AML-193 (cell line): ENCODE results near the gene PCDH15.

ENCODE experiments used
- DNase-seq, 2 experiments: peaks; one replicate each; lab custom pipeline; 2025; lab: John Stamatoyannopoulos, UW

The PCDH15 gene

DNA sequence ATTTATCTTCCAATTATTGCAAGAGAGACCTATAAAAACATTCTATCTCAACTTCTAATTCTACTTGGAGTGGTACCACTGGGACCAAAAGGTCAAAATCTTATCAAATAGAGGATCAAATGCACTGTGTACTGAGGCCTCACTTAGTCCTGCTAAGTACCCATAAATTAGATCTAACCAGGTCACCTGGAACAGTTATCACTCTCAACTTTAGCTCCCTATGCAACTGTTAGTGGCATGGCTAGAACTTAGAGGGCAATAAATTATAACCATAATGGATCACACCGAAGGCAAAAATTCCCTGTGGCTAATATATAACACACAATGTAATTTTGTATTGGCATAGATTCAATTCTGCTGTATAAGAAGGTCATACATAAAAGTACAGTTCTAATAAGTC is 428.9 kb downstream of the PCDH15 start:
- no peak for DNase-seq

DNA sequence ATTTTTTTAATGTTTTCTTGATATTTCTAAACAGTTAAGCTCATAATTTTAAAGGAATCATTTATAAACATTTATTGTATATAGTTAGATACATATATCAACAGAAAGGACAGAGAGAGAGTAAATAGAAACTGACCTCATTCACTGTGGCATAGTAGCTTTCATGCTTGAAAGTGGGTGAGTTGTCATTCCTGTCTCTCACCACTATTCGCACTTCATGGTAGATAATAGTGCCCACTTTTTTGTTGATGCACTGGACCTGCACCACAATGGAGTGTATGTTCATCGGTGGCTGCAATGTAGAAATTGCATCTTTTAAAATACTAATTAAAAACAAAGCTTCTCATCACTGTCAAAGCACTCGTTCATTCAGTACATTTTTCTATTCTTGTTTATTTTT is 432.0 kb downstream of the PCDH15 start:
- DNase-seq: no peak

DNA sequence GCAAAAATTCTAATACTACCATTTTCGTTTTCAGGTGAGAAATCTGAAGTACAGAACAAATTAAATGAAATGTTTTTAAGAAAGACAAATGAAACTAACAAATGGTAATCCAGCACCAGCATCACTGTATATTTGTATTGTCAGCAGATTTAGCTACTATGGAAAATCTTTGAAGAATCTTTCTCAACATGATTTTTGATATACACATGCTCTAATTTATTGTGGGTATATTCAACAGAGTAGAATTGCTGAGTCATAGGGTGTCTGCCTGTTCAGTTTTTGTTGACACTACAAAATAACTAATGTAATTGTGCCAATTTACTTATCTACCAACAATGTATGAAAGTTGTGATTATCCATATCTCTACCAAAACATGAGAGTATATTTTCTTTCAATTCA is 437.6 kb downstream of the PCDH15 start:
- no peak for DNase-seq

DNA sequence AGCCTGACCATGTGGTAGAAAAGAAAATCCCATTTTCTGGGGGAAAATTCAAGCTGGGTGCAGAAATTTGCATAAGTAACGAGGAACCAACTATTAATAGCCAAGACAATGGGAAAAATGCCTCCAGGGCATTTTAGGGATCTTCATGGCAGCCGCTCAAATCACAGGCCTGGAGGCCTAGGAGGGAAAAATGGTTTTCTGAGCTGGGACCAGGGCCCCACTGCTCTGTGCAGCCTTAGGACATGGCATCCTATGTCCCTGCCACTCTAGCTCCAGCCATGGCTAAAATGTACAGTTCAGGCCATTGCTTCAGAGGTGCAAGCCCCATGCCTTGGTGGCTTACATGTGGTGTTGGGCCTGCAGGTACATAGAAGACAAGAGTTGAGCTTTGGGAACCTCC is 459.0 kb downstream of the PCDH15 start:
- DNase-seq: no peak

DNA sequence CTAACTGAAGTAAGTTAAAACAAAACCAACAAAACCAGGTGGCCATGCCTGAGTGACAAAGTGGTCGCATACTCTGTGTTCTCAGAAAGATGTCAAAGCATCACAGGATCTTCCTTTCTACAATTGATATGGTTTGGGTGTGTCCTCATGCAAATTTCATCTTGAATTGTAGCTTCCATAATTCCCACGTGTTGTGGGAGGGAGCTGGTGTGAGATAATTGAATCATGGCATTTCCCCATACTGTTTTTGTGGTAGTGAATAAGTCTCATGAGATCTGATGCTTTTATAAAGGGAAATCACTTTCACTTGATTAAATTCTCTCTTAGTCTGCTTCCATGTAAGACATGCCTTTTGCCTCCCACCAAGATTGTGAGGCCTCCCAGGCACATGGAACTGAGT is 465.7 kb downstream of the PCDH15 start:
- DNase-seq: no peak

DNA sequence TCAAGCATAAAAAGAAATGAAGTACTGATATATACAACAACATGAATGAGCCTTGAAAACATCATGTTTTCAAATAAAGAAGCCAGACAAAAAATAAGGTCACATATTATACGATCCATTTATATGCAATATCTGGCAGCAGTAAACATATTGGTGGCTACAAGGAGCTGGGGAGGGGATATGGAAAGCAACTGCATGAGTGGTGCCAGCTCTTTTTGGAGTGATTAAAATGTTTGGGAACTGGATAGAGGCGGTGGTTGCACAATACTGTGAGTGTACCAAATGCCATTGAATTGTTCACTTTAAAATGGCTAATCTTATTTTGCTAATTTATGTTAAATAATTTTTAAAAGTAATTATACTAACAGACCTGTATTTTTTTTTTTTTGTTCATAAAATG is 481.7 kb downstream of the PCDH15 start:
- DNase-seq: no peak

DNA sequence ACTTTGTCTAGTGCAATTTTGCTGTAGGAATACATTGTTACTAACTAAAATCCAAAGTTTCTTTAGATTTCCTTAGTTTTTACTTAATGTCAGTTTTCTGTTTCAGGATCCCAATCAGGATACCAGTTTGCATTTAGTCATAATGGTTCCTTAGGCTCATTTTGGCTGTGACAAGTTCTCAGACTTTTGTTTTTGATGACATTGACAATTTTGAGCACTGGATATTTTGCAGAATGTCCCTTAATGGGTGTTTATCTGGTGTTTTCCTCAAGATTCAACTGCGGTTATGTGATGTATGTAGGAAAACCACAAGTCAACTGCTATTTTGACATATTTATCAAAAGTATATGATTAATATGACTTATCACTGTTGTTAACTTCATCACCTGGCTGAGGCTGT is 482.6 kb downstream of the PCDH15 start:
- DNase-seq: no peak

DNA sequence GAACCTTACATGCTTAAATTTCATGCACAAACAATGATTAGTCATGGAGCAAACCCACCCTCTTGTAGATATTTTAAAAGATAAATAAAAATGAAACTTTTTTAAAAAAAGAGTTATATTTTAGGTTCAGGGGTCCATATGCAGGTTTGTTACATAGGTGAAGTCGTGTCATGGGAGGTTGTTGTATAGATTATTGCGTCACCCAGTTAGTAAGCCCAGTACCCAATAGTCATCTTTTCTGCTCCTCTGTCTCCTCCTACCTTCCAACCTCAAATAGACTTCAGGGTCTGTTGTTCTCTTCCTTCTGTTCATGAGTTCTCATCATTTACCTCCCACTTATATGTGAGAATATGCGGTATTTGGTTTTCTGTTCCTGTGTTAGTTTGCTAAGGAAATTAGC is 486.6 kb downstream of the PCDH15 start:
- no peak for DNase-seq

DNA sequence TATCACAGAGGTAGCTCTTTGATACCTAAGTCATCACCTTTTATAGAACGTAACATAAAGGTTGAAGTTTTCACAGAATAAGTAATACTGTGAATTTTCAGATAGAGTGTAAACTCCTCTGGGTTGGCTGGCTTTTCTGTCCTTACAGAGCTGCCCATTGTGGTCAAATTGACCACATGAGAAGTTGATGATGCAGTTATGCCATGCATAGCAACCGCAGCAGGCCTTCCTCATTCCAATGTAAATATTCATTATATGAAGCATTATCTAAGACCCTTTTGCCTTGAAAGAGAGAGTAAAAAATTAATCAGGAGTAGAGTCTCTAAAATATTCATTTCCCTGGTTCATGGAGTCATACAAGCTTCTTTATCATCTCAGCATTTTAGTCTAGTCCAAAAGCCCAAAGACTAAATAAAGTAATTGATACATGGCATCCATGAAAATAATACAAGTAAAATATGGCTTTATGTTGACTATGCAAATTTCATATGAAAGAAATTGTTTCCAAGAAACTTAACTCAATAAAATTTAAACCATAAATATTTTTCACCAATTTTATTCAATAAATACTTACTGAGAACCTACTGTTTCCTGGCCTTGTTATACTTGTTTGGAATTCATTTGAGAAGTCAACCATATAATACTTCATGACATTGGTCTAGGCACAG is 516.4 kb downstream of the PCDH15 start:
- no peak for DNase-seq

DNA sequence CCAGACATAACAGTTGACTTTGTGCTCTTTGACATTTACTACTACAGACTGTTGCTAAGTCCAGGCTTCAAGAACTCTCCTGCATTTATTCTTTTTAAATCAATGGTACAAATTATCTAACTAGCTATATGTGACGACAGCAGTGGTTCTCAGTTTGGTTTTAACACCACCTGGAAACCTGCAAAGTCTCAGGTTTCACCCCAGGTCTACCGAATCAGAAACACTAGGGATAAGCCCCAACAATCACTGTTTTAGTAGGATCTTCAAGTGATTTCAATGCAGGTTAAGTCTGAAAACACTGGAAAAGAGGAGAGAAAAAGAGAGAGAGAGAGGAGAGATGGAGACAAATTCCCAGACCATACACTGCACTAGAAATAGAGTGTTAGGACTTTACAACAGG is 519.0 kb downstream of the PCDH15 start:
- no peak for DNase-seq

DNA sequence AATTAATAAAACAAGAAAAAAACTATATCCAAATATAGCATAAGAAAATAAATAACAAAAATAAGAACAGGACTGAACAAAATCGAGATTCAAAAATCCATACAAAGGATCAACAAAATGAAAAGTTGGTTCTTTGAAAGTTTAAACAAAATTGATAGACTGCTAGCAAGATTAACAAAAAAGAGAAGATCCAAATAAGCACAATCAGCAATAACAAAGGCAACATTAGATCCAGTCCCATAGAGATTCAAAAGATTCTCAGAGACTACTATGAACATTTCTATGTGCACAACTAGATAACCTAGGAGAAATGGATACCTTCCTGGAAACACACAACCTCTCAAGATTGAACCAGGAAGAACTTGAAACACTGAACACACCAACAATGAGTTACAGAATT is 534.6 kb downstream of the PCDH15 start:
- DNase-seq: no peak

DNA sequence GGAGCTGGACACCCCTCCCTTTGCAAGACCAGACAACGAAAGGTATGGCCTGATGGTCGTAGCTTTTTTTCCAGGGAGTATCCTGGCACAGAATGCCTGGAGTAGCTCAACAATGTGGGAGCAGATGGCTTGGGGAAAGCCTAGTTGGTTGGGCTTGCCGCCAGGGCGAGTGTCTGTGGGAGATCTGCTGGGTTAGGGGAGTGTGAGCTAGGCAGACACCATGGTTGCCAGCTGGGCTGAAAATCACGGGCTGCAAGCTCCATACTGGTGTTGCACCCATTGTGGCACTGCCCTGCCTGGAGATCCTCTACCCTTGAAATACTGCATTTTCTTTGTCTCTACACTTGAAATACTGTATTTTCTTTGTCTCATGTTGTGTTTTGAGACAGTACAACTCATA is 538.3 kb downstream of the PCDH15 start:
- DNase-seq: no peak

DNA sequence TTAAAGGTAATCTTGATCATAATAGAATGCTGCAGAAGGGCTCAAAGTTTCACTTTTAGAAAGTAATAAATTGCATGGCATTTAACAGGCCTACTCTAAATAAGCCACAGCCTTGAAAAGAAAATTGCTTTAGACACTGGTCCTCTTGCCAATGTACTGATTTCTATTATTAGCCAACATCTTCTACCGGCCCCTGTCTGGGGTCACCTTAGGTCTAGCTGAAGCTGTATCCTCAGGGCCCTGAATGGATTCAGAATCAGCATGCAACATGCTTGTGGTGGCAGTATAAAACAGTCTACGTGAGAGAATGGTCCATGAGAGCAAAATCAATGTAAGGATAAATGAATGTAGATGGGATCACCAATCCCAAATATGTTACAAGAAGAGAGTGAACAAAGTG is 541.9 kb downstream of the PCDH15 start:
- no peak for DNase-seq

DNA sequence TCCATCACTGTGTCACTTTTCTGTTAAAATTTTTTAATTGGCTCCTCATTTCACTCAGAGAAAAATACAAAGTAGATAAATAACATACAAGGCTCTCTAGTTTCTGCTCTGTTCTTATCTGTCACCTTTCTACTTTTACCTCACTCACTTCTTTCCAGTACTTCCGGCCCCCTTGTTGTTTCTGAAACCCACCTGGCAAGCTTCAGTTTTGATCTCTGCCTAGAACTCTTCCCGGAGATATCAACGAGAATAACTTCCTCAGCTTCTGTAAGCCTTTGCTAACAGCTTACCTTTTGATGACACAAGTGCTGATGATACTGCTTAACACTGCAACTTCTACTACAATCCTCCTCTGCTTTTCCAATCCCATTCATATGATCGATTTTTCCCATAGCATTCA is 566.2 kb downstream of the PCDH15 start:
- no peak for DNase-seq

DNA sequence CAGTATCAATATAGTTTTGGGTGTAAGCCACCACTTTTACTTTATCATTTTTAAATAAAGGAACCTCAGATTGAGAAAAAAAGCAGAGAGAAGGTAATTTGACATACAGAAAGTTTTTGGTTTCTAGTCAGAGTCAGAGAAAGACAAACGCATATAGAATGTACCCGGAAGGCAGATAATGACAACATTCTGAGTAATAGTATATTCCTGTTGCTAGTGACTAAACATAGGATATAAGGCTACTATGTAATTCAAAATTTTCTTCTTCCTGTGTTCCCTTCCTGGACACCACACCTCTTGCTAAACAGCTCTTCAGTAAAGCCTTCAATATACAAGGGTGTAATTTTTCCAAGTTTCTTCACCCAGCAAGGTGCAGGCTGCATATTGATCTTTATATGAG is 597.6 kb downstream of the PCDH15 start:
- no peak for DNase-seq

DNA sequence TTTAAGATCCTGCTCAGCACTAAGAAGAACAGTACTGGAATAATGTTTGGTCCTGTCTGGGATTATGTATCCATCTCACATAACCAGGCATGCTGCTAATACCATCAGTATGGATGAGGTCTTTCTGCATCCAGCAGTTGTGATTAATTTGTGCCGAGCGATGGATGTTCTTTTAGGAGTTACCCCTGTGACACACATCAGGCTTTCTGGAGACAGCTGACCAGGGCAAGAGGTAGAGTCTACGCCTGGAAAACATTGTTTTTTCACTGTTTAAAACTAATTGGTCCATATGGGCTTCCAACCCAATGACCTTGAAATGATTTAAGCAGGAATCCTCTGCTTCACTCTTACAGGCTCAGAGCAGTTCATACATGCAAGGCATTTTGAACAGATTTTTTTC is 603.0 kb downstream of the PCDH15 start:
- no peak for DNase-seq

DNA sequence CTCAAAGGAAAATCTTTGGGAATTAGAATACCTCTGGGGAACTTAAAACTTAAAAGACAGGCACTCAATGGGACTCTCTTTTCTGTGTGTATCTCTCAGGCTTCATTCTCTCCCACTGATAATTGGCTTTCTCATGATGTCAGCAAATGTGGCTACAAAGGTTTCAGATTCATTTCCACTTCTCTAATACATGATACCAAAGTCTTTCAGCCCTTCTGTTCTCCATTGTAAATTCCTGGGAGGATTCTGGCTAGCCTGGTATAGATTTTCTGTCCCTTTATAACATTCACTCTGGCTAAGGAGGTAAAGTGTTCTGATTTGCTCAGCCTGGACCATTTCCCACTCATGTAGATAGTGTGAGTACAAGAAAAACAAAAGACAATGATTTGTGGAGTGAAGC is 606.2 kb downstream of the PCDH15 start:
- no peak for DNase-seq

DNA sequence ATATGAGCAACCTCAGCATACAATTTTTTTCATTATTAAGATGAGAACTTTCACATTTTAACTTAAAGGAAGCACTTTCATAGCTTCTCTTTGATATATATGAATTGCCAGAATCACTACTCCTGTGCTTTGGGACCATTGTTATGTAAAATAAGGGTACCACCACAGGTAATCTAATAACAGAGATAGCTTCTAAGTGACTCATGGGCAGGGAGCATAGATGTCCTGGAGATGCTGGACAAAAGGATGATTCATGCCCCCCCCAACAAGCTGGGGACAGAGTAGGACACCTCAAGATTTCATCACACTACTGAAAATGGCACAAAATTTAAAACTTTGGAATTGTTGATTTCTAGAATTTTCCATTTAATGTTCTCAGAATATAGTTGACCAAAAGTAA is 641.1 kb downstream of the PCDH15 start:
- no peak for DNase-seq

DNA sequence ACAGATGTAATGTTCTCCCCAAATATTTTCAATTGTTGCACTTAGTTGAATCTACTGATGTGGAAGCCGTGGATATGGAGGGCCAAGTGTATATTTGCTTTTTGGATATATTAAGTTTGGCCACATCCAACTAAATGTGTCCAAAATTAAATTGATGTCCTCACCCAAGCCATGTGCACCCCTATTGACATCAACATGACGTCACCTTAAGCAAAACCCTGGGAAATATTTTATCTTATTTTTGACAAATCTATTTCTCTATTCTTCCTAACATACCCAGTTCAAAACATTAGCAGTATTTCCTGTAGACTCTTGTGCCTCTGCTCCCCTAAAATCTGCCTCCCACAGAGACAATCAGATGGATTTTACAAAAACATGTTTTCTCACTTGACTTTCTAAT is 652.5 kb downstream of the PCDH15 start:
- DNase-seq: no peak

DNA sequence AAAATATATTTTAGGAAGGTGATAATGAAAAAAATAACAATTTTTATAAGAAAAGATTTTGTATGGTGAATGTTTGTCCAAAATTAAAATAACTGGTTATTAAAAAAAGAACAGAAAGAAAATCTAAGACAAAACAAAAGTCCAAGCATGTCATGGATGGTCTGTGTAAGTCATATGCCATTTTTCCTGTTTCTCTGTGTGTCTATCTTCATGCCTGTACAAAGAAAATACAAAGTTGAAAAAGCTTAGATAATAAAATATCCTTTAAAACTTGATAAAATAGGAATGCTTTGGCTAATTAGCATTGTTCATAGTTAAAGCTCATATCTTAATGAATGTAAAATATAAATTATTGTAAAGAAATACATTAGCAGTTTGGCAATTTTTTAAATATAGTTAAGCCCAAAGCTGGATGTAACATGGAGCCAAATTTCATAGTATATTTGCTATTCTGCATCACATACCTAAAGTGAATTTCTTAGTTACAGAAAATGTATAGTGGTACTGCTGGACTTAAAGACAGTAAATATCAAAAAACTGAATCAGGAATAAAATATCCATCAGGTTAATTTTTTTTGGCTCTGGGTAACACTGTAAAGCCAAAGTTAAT is 661.1 kb downstream of the PCDH15 start:
- DNase-seq: no peak

DNA sequence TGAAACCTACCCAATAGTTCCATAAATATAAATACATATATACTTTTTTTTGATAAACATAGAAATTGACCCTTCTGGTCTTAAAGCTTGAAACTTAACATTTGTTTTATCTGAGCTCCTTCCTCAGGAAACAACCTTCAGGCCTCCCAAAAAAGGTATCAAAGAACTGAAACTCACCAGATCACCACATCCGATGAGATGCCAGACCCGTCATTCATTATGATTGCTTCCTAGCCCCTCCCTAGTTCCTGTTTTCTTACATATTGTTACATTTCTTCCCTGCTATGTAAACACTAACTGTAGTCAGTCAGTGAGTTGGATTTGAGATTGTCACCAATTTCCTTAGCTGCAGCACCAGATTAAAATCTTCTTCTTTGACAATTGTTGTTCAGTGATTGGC is 663.6 kb downstream of the PCDH15 start:
- no peak for DNase-seq

DNA sequence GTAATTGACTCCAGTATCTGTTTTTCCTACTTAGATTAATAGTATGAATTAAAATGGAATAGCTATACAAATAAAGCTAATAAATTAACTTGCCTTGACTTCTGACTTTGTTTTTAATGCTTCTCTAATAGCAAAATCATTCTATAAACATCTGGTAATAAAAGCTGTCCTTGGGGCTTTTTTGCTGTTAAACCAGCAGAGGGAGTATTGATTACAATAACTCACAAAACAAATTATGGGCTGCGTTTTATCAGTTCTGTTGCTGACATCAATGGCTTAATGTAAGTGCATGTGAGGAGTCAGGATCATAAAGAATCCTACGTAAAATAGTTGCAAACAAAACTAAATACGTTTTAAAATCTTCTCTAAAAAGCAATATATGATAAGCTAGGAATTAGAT is 667.8 kb downstream of the PCDH15 start:
- no peak for DNase-seq

DNA sequence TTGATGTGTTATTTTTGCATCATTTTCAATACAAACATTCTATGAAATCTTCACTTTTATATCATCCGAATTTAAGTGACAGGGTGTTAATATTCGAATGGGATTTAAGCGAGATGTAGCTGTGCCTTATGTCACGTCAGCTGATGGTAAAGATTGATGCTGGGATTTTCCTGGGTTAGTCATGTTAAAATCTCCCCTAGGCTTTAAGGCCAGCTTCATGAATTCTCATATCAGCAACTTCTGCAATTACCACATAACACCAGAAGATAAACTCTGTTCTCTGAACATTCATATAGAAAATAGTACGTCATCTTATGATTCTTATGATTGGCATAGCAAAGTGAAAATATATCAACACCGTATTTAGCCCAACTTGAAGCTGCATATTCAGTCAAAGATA is 669.2 kb downstream of the PCDH15 start:
- DNase-seq: no peak

DNA sequence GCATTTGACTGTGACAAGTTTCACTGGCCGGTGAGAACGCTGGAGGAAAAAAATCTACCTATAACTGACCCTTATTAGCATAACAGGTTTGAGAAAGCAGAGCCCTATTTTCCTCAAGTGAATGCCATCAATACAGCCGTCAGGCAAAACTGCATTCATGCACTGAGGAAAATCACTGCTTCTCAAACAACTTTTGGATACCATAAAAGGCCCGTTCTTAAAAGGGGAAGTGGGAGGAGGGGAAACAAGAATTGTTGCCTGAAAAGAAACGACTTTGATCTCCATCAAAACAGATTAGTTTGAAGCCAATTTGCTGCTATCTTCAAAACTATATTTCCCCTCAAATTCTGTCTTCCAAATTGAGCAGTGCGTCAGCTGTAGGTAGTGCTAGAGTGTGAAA is 670.6 kb downstream of the PCDH15 start:
- DNase-seq: no peak
